T-helper 1 cell treated with Interleukin-12 subunit alpha and Interleukin-12 subunit beta and Interleukin-4 antibody, amounts not matched to agents 30 ng/mL and 1 ng/mL, for 36 hours (primary cell): Measurements from ENCODE around the gene CACNB4. TPM values are rescaled to one million over a fixed set of nuclear protein-coding genes. Genes with fewer than 3 reads are reported as not detected.
"Not testable (repeated sequence)": the region's sequence is repeated elsewhere in the genome, so short reads cannot be mapped to it uniquely, and the experiment has no call there.

Experiments used
- intact Hi-C: fragments of 100-400 bp; cut with micrococcal nuclease; formaldehyde crosslinking; loops from one replicate; pipeline ENCODE4 v1.15.1; 2024
- total RNA-seq: library from RNA; stranded (reverse); gene quantifications from 2 replicates; pipeline ENCODE4 v1.2.3, GENCODE V29; 2022

CACNB4 gene
- total RNA-seq, 1 donor from 2014 or later, result 0.44 TPM

DNA sequence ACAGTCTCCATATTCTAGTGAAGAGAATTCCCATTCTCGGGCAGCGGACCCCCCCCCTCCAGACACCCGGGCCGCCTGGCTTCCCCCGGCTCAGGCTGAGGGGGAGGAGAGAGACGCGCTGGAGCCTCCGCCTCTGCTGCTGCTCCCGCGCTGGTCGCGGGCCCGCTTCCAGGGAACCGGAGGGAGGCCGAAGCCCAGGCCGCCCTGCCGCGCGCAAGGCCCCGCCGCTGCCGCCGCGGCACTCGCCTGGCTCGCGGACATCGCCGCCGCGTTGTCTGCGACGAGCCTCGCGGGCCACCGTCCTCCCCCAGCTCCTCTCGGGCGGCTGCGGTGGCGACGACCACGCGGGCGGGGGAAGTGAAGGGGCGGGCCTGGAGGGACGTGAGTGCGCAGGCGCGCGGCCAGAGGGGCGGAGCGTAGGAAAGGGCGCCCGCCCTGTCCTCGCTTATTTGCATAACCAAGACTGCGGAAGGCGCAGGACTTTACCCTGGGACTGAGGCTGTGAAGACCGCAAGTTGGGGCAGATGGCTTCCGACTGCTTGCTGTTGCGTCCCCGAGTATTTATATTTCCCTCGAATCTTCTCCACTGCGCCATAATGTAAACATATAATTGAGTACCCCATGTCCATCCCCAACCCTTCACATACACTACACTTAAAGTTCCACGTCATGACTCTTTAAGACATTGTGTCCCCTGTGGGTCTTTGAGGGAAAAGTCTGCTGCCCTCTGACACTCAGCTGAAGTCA, 270.5 kb downstream of the CACNB4 start, which contains the start of gene ARL5A:
TSS of gene ARL5A (minus strand) at position 279 of the 747 bp plus-strand sequence. CDS start at position 34, 245 bp downstream.
- intact Hi-C loops, result loop anchor here (1.0 to 10.0 kb wide), 13 partner anchors 20 to 889 kb away; partner anchors contain the start of genes FMNL2, PRPF40A, RBM43 and RIF1

DNA sequence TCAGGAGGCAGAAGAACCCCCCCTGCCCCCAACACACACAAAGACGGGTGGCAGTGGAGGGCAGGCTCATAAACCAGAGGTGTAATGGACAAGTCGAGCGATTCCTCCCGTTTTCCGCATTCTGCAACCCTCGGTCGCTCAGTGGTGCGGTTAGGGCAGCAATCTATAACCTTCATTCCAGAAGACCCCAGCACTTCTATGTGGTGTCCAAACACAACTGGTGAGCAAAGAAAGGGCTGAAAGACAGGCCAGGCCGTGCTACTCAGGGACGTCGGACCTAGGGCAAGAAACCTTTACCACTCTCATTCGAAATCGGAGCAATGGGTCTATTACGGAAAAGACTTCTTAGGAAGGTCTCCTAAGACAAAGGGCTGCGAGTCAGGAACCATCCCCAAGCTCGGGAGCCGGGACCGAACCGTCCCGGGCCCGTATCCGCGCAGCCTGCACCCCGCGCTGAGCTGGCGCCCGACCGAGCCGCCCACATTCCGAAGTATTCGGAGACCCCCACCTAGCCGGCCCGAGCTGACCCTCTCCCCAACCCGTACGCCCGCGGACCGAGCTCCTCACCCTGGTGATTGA, 271.2 kb downstream of the CACNB4 start:
- intact Hi-C loops, result loop anchor here (1.0 to 10.0 kb wide), 14 partner anchors 19 to 890 kb away; partner anchors contain the start of genes FMNL2, PRPF40A, RBM43 and RIF1

DNA sequence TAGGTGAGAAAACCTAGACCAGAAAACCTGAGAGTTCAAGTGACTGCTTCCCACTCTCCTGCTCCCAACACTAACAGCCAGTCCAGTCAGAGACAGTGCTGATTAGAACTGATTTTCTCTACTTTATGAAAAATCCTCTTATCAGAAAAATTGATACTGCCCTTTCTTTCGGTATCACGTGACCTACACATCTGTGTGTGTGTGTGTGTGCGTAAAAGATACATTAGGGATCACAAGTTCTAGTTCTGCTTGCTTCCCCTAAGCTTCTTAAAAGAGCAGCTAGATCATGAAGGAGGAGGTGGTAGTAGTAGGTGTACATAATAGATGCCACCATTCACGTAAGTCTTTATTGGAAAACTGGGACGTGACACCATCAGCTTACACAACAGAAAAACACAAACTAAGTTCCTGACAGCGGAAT, 272.1 kb downstream of the CACNB4 start:
- intact Hi-C loops, result loop anchor here (2.0 to 10.0 kb wide), 4 partner anchors 404 to 868 kb away; partner anchors contain the start of gene FMNL2

DNA sequence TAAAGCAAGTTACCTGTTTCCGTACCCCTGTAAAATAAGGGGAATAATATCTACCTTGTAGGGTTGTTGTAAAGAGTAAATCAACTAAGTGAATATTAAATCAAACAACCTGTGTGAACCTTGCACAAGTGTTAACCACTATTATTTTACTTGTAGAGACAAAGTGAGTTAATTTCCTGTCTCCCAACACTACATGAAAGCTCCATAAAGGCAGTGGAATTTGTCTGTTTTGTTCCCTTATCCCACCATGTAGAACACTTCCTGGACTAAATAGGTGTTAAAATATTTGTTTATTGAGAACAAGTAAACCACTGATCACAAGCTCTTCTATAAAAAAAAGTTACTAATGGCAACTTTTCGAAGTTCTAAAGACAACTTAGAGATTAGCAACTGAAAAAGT, 274.0 kb downstream of the CACNB4 start:
- intact Hi-C loops, result loop anchor here (5.0 to 10.0 kb wide), 3 partner anchors 403 to 580 kb away; partner anchors contain the start of gene FMNL2

DNA sequence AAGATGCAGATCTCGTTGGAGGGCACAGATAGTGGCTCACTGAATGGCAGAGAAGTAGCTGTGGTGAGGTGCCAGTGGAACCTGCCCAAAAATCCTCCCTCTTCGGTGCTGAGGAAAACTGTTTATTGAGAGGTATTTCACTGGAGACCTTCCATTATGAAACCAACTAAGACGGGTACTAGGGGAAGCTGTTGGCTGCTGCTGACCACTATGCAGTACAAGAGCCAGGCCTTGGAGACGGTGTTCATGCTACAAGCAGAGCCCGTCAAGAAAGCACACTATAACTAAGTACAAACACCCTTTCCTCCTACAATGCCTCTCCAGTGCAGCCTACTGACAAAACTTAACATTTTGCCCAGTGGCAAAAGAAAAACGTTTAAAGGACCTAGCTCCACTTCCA, 275.2 kb downstream of the CACNB4 start:
- intact Hi-C loops, result loop anchor here (10.0 kb wide), 1 partner anchor 581 kb away; no protein-coding TSS in a partner anchor

DNA sequence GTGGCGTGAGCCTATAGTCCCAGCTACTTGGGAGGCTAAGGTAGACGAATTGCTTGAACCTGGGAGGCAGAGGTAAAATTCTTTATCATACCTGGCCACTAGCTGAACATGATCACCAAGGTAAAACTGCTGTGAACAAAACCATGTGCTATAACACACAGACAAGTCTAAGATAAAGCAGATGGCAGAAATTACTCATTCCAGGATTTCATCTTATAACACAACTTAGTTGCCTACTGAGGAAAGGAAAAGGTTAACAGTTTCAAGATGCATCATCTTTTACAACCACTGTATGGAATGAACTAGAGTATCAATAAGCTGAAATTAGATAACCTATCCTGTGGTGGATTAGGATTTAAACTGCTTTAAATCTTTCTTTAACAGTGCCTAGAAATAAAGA, 278.9 kb downstream of the CACNB4 start:
- intact Hi-C loops, result loop anchor here (10.0 kb wide), 1 partner anchor 585 kb away; no protein-coding TSS in a partner anchor

DNA sequence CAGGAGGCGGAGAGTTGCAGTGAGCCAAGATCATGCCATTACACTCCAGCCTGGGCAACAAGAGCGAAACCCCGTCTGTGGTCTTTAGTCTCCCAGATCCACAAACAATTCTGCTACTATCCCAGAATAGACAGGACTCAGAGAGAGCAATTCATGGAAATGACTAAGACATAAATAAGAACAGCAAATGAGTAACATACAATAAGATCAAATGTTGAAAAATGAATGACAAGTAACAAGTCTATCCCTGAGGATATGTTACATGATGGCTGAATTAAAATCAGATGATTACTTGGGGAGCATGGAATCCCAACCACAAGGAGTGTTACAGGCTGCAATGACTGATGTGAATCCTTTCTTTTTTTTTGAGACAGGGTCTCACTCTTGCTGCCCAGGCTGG, 280.9 kb downstream of the CACNB4 start:
- intact Hi-C loops, result no loop called here

DNA sequence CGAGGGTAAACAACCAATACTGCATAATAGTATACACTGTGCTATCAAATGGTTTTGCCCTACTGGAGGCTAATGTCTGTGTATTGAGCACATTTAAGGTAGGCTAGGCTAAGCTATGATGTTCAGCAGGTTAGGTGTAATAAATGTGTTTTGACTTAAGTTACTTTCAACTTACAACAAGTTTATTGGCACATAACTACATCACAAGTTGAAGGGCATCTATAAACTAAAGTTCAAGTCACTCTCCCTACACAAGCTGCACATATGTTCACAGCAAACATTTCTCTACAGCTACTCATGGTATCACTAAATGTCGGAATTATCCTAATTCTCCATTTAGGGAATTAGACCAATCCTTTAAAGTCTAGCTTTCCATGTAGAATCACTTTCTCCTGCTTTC, 282.0 kb downstream of the CACNB4 start:
- intact Hi-C loops, result no loop called here

DNA sequence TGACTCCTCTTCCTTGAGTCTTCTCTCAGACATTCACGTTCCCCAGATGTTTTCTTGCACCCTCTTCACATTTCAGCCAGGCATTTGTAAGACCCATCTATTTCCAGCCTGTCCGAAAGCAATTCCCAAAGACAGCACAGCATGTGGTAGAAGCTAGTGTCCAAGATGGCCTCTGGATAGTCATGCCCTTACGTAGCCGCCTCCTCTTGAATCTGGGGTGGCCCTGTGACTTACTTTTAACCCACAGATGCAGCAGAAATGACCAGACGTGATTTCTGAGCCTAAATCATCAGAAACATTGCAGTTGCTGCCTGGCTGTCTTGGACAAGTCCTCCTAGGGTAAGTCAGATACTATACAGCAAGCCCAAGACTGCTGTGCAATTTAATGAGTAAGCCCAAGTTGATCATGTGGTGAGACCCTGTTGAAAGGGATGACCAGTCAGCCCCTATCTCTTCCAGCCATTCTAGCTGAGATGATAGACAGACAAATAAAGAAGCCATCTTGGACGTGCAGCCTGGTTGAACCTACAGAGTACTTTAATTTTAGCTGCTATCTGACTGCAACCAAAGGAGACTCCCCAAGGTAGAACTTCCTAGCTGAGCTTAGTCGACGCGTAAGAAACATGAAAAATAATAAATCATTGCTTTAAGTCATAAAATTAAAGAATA, 282.9 kb downstream of the CACNB4 start:
- intact Hi-C loops, result no loop called here

DNA sequence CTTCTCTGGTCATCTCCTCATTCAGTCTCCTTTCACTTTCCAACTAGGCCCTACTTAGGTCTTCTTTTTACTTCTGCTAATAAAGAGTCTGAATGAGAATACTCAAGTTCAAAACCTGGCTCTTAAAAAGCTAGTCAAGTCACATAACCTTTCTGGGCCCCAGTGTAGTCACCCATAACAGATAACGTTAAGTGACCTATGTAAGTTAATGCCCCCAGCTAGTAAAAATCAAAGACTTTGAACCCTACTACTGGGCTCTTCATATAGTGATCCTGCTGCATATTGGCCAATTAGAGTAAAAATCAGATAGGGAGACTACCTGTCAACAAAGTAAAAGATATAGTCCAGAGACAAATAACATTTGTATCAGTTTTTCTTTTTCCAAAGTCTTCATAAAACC, 288.4 kb downstream of the CACNB4 start:
- intact Hi-C loops, result no loop called here

DNA sequence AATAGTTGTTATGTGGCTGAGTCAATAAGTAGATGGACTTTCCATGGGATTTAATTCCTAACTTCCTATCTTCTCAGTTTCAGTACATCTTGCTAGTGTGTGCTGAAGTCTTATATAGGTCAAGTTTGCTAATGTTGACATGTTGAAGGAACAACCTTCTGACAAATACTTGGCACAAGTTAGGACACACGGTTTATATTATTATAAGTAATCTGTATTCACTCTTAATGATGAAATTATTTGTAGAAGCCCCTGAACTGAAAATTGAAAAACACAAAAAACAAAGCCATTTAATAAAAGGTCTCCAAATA, 289.8 kb downstream of the CACNB4 start:
- intact Hi-C loops, result loop anchor here (5.0 kb wide), 1 partner anchor 177 kb away; no protein-coding TSS in a partner anchor

DNA sequence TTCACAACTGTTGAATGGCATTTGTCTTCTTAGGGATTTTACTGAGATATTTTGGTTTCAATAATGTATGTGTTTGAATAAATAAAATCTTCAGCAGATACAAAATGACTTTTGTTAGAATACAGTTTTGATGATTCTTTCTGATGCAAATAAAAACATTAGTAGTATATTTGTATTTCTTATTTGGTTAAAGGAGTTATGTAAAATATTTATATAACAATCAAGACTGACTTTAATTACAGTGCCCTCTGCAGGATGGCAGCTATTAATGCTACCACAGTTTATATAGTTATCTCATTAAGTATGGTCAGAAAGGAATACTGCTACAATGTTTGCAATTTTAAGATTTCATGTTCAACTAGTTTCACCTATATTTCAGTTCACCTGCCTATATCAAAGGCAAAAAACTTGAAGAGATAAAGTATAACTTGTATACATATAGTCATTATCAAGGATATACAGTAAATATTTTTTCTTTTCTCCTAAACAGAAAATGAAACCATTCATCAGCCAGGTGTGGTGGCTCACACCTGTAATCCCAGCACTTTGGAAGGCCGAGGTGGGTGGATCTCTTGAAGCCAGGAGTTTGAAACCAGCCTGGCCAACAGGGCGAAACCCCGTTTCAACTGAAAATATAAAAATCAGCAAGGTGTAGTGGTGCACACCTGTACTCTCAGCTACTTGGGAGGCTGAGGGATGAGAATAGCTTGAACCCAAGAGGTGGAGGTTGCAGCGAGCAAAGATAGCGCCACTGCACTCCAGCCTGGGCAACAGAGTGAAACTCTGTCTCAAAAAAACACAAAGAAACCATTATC, 290.4 kb downstream of the CACNB4 start:
- intact Hi-C loops, result loop anchor here (1.0 to 5.0 kb wide), 2 partner anchors 20 to 176 kb away; partner anchors contain the start of gene ARL5A

DNA sequence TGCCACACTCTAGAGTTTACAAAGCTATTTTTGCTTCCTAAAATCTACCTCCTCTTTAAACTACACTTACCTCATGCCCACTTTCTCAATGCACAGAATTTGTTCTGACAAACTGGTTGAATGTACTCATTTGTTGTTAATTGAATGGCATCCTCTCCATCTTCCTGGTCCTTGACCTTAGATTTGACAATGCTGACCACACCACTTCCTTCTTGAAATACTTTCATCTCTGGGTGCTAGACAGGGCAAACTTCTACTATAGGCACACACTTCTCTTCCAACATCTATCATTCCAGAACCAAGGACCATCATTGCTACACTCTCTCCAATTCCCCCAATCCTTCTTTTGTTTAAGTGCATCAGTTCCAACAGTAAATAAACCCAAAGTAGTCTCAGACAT, 292.9 kb downstream of the CACNB4 start:
- intact Hi-C loops, result loop anchor here (5.0 kb wide), 1 partner anchor 174 kb away; no protein-coding TSS in a partner anchor

DNA sequence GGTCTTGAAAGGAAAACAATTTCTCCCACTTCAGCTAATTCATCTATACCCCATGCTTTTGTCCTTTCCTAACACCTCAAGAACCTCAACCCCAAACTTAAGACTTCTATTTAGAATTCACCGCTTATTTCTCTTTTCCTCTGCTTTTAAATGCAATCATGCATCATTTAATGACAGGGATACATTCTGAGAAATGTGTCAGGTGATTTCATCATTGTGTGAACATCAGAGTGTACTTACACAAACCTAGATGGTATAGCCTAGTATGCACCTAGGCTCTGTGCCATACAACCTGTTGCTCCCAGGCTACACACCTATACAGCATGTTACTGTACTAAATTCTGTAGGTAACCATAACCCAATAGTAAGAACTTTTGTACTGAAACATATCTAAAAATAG, 293.5 kb downstream of the CACNB4 start:
- intact Hi-C loops, result loop anchor here (5.0 kb wide), 1 partner anchor 173 kb away; no protein-coding TSS in a partner anchor

DNA sequence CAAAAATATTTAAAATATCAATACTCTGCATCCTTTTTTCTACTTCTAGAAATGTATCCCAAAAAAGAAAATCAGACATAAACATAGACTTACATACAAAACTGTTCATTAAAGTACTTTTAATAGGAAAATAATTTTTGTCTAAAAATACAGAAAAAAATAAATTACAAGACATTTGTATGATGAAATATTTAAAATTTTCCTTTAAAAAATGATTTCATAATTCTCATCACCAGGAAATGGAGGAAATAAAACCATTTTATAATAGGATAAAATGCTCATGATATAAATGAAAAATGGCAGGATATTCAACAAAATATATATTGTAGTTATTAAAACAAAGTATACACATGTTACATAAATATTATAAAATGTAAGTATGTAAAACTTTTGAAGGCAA, 295.0 kb downstream of the CACNB4 start:
- intact Hi-C loops, result no loop called here

DNA sequence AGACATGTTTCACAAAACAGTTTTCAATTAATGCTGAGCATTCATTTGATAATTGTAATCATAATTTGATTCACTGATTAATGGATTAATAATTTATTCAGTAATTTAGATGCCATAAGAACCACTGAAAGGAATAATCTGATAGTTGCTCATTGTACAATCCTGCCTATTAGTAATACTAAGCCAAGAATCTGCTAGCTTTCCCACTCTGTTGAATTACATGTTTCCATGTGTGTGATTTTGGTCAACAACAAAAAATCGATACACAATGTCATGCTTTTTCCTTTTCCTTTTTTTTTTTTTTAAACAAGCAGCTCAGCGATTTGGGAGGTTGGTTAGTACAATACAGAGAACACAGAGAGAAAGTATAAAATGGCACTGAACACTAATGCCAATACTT, 296.5 kb downstream of the CACNB4 start:
- intact Hi-C loops, result no loop called here

DNA sequence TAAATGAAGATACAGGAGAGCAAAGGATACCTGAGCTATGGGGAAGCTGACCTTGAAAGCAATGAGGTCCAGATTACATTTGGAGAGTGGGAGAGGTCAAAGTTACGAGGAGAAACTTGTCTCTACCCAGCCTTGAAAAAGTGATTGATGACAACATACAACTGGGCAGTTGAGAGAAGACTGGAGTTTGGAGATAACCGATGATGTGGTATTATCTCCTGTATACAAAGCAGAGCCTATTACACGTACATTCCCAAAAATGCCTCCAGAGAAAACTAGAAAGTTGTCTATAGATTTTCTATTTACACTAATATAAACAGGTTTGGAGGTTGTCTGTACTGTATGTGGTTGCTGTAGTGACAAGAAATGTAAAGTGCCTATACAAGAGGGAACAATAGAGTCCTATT, 299.0 kb downstream of the CACNB4 start:
- intact Hi-C loops, result no loop called here

DNA sequence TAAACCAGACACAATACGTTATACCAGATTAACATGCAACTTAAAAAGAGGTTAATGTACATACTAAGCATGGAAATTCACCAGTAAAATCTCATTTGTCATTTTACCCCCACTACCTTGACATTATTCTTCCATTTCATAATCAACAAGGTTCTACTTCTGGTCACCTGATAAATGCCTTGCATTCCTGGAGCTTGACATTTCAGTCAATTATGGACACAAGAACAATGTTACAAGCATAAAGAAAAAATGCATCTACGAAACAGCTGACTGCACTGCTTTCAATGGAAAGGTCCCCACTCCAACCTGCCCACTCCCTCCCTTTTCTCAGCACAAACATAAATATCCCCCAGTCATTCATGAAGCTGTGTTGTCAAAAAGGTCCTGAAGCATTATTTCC, 302.1 kb downstream of the CACNB4 start:
- intact Hi-C loops, result no loop called here

DNA sequence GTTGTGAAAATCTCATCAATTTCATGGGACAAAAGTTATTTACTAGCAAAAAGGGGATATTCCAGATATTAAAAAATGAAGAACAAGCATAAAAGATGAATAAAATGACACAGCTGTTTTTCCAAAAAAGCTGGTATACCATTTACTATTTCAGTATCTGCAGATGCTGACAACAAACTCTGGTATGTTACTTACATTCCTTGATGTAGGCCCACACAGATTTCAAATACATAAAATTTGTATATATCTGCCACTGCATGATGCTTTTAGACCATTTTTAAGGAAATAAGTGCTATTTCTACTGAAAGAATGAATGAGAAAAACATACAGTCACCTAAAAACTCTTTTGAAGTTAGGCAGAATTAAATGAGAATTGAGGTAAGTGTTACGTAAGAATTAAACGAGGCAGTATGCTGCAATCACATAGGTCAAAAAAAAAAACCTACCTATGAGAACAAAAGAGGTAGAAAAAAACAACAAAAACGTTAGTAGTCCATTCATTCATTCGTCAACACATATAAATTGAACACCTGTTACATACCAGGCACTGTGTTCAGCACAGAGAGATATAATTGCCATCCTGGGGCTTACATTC, 303.1 kb downstream of the CACNB4 start:
- intact Hi-C loops, result no loop called here

DNA sequence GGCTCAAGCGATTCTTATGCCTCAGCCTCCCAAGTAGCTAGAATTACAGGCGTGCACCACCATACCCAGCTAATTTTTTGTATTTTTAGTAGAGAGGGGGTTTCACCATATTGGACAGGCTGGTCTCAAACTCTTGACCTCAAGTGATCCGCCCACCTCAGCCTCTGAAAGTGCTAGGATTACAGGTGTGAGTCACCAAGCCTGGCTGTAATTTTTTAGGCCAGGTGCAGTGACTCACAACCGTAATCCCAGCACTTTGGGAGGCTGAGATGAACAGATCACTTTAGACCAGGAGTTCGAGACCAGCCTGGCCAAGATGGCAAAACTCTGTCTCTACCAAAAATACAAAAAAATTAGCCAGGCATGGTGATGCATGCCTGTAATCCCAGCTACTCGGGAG, 304.4 kb downstream of the CACNB4 start:
- intact Hi-C loops, result not testable (repeated sequence)
